NB4 (cell line): ENCODE measurements around the gene C12orf75.

ENCODE experiments used
- DNase-seq: peaks from one replicate; pipeline ENCODE4 v3.0.0; 2010; ENCODE audit warnings: low read depth
- H3K4me3 ChIP-seq: one replicate; pipeline ENCODE4 v1.5.1; 2011; ENCODE audit warnings: mild to moderate bottlenecking, low read depth, low read length, moderate library complexity
- CTCF ChIP-seq: IDR thresholded peaks from one replicate; pipeline ENCODE4 v1.5.1; 2012; ENCODE audit warnings: low read depth, low read length
- MAX ChIP-seq: IDR thresholded peaks from 2 replicates; pipeline ENCODE4 v1.6.1; 2011; ENCODE audit warnings: low read depth, low read length
- MYC ChIP-seq: IDR thresholded peaks from 2 replicates; pipeline ENCODE4 v1.6.1; 2011; ENCODE audit warnings: low read depth, low read length
- POLR2A ChIP-seq: IDR thresholded peaks from 2 replicates; pipeline ENCODE4 v1.6.1; 2011; ENCODE audit warnings: mild to moderate bottlenecking; ENCODE audit not compliant: insufficient read length; ENCODE audit errors: extremely low read depth

Gene C12orf75

GRCh38 chr12:105329926-105330282 is 587 bp upstream of the C12orf75 start:
- no peak for DNase-seq
- H3K4me3 ChIP-seq = peak overlapping the region; percentile 57
- TF ChIP-seq CTCF (no peak), POLR2A (no peak), MAX (no peak), MYC (no peak)

GRCh38 chr12:105330931-105331804 is 677 bp downstream of the C12orf75 start:
- peak; percentile 70 for DNase-seq
- H3K4me3 ChIP-seq = peak overlapping the region; percentile 84
- TF ChIP-seq CTCF (no peak), MYC (no peak), MAX (no peak)

GRCh38 chr12:105331805-105332251 is 1.3 kb downstream of the C12orf75 start:
- peak; percentile 64 for DNase-seq
- no peak for TF ChIP-seq CTCF
- TF ChIP-seq MYC = no peak
- no peak for TF ChIP-seq POLR2A
- TF ChIP-seq MAX = no peak
- H3K4me3 ChIP-seq = peak overlapping the region; percentile 84

GRCh38 chr12:105332286-105332685 is 1.8 kb downstream of the C12orf75 start:
- H3K4me3 ChIP-seq = peak overlapping the region; percentile 84
- DNase-seq = peak; percentile 37

GRCh38 chr12:105332925-105333324 is 2.4 kb downstream of the C12orf75 start:
- H3K4me3 ChIP-seq = peak overlapping the region; percentile 84
- DNase-seq = no peak
- TF ChIP-seq MYC (no peak), POLR2A (no peak), CTCF (no peak), MAX (no peak)

GRCh38 chr12:105334001-105334400 is 3.5 kb downstream of the C12orf75 start:
- DNase-seq = no peak
- peak overlapping the region; percentile 84 for H3K4me3 ChIP-seq
- TF ChIP-seq POLR2A (no peak), CTCF (no peak), MYC (no peak), MAX (no peak)
